Fibroblast of skin of scalp (primary cell): ENCODE measurements around the gene IBA57.

ENCODE experiments used
- DNase-seq: peaks from one replicate; pipeline ENCODE4 v3.0.0-alpha.2; 2013

Gene IBA57

DNA sequence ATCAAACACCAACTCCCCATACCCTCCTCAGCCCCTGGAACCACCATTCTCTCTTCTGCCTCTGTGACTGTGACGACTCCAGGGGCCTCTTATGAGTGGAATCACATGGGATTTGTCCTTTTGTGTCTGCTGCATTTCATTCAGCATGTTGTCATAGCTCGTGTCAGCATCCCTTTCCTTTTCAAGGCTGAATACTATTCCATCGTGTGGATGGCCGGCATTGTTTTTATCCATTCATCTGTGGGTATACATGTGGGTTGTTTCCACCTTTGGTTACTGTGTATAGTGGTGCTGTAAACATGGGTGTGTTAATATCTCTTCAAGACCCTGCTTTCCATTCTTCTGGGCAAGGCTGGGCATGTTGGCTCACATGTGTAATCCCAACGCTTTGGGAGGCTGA, 25.2 kb downstream of the IBA57 start:
- no peak for DNase-seq

DNA sequence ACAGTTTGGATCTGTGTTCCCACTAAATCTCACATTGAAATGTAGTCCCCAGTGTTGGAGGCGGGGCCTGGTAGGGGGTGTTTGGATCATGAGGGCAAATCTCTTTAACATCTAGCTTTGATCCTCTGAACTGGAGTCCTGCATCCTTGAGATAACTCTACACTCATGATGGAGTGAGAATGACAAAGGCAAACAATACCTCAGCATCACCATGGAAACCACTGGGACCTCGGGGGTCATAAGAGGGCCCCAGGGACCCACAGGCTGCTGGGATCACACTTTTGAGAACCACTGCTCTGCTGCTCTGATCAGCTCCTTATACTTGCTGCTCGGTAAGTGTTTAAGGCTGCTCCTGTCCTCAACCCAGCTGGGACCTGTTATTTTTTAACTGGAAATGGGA, 28.8 kb downstream of the IBA57 start:
- no peak for DNase-seq

DNA sequence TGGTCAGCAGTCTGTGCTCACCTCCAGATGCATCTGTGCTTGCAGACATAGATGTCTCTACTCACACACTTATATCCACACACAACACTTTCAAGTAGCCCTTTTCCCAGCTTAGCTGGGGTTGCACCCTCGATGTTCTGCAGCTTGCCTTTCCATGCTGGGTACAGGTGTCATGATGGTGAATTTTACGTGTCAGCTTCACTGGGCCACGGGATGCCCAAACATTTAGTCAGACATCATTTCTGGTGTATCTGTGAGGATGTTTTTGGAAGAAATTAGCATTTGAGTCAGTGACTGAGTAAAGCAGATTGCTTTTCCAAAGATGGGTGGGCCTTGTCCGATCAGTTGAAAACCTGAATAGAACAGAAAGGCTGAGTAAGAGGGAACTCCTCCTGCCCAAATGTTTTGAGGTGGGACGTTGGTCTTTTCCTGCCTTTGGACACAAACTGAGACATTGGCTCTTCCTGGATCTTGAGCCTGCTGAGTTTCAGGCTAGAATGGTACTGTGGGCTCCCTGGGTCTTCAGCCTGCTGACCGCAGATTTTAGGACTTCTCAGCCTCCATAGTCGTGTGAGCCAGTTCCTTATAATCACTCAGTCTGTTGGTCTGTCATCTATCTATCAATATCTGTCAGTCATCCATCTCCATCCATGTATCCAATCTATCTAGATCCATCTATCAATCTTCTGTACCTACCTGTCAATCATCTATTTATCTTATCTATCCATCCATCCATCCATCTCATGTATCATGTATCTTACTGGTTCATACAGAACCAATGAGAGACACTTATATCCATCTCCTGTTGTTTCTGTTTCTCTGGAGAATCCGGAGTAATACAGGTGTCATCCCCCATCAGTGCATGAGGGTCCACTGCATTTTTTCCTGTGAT, 29.6 kb downstream of the IBA57 start:
- no peak for DNase-seq

DNA sequence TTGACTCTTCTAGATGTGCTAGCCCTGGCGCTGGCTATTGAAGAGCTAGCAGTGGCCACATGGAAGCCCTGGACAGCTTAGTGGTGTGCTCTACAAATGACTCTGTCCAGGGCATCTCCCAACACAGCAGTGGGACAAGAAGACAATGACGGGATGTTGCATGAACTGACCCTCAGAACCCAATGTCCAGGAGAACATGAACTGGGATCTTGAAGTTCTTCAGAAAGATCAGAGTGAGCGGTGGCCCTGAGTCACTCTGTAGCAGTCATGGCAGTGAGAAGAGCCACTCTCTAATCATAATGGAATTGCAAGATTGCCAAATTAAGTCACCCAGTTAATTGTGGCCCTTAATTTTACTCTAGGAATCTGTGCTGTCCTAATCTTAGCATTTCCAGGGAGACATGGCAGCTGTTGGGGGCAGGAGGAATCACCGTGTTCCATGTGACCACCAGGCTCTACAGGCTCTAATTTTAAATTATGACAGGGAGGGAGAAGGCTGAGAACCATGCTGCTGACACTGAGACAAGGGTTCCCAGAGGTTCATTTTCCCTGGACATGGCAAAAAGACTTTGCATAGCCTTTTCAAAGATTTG, 32.0 kb downstream of the IBA57 start:
- no peak for DNase-seq

DNA sequence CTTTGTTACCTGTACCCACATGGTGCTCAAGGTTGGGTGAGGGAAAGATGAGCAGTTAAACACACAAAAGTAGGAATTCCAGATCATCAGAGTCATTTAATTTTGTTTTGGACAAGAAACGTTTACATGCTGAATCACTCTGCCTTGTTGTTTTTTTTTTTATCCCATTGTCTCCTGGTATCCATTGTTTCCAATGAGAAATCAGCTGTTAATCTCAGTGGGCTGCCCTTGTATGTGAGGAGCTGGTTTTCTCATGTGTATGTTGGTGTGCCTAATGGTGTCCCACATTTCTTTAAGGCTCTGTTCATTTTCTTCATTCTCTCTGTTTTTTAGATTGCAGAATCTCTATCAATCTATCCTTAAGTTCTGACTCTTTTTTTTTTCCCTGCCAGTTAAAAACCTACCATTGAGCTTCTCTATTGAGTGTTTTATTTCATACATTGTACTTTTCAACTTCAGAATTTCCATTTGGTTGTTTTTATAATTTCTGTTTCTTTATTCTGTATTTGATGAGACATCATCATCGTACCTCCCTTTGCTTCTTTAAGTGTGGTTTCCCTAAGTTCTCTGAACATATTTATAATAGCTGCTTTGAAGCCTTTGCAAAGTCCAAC, 33.5 kb downstream of the IBA57 start:
- no peak for DNase-seq

DNA sequence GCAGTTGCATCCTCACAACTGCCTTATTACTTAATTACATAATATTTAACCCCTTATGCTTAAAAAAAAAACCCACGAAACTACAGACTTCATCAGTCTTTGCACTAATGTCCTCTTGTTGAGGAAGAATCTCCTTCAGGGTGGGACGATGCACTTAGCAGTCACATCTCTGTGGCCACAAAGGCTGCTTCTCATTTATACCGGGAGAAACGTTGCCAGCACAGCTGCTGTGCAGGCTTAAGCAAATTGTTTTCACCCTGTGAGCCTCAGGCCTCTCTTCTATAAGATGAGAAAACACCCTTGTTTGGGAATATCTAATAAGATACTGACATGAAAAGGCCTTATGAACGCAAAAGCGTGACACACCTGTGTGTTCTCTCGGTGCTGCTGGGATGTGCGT, 39.4 kb downstream of the IBA57 start:
- DNase-seq, result no peak

DNA sequence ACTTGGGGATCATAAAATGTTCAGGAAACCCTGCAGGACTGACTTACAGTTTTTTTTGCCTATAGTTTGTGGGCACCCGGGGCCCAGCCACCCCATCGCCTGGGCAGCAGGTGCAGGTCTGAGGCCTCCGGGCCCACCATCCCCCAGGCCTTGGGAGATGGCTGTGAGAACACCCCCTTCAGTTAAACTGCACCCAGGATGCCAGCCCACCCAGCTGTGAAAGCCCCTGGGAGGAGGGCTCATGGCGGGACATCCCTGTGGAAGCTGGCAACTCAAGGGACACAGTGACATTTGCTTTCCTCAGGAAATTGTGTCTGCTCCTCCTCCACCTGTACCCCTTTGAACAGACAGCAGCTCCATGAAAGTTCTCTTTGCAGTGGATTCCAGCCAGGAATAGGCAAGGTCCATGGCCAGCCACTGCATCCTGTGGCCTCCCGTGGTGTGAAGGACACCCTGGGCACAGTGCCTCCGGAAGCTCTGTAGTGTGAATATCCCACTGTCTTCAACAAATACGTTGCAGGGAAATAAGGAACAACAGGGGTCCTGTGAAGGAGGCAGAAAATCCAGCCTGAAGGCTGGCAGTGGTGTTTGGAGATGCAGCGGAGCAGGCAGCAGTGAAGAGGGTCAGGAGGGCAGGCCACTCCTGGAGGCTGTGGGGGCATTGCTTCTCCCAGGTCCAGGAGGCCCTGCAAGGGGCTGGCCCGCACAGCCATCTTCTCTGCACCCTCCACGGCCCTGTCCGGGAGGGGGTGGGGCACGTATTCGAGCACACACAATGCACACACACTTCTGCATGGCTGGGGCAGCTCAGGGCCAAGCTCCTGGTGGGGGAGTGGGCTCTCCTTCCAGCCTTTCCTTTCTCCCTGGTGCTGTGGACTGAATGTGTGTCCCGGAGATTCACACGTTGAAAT, 40.2 kb downstream of the IBA57 start:
- DNase-seq, result no peak

DNA sequence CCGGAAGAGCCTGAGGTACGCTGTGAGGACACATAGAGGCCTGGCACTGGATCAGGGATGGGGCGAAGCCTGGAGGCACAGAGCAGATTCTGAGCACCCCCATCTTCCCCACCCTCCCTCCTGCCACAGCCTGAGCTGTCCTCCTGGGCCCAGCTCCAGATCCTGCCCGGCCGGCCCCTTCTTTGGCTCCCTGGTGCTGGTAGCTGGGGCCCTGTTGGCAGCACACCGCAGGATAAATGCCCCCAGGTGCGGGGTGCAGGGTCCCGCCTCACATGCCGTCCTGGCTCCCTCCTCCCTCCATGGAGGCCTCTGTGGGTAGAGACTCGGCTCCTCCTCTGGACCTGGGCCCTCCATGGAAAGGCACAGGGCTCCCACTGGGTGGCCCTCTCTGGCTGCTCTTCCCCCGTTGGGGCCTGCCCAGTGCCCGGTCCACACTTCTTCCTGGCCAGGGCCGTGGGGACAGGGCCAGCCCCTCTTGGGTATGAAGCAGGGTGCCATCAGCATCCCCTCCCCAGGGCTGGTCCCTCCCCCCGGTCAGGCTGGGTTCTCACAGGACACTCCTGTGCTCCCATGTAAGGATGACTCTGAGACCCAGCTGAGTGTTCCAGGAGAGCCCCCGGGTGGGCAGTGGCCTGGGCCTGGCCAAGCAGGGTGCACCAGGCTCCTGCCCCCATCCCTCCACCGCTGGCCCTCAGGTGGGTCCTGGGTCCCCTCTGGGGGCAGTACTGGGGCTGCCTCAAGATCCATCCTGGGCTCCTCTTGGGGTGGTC, 41.2 kb downstream of the IBA57 start:
- DNase-seq, result no peak

DNA sequence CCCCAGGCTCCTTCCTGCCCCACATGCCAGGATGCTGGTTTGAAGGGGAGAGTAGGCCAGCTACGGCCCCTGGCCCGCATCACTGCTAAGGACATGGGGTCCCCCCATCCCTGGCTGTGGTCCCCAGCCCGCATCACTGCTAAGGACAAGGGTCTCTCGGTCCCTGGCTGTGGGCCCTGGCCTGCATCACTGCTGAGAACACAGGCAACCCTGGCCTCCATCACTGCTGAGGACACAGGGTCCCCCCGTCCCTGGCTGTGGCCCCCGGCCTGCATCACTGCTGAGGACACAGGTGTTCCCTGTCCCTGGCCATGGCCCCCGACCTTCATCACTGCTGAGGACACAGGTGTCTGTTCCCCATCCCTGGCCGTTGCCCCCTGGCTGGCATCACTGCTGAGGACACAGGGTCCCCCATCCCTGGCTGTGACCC, 41.8 kb downstream of the IBA57 start:
- no peak for DNase-seq

DNA sequence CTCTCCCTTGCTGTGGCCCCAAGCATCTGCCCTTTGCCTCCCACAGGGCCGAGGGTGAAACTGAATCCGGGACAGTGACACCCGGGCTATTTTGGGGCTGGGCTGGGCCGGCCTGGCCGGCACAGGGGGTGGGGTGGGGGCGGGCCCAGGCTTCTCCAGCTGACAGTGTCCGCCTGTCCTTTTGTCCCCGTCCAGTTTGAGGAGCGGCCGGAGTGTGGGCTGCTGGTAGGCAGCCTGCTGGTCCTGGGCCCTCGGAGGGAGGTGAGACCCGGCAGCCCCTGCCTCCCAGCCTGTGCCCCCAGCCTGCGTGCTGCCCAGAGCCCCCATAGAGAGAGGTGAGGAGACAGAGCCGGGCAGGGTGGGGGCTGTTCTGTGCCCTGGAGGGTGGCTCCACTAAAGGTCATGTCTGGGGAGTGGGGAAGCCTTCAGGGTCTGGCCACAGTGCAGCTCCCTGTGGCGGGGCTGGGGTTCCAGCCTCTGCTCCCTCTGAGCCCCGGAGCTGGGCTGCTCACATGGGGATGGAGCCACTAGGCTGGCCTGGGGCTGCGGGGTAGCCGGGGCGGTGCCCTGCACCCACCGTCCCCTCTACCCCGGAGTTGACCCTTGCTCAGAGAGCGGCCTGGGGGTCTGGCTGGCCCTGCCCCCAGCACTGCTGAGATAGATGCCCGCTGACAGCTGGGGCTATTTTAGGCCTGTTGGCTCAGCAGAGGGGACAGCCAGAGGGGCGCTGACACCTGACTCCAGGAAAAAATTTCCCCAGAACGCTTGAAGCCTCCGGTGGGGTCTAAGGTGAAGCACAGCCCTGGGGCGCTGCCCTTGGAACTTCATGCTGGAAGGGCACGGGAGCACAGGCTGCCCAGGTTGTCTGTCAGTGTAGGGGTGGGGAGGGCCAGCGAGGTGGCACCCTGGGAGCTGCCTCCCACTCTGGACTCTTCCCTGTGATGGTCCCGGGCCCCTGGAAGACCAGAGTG, 42.5 kb downstream of the IBA57 start, which contains the start of gene OBSCN:
Gene OBSCN, plus strand, starts transcription at position 194 of the 971 bp plus-strand sequence. CDS start 3,740 bp downstream, outside the sequence.
- no peak for DNase-seq

DNA sequence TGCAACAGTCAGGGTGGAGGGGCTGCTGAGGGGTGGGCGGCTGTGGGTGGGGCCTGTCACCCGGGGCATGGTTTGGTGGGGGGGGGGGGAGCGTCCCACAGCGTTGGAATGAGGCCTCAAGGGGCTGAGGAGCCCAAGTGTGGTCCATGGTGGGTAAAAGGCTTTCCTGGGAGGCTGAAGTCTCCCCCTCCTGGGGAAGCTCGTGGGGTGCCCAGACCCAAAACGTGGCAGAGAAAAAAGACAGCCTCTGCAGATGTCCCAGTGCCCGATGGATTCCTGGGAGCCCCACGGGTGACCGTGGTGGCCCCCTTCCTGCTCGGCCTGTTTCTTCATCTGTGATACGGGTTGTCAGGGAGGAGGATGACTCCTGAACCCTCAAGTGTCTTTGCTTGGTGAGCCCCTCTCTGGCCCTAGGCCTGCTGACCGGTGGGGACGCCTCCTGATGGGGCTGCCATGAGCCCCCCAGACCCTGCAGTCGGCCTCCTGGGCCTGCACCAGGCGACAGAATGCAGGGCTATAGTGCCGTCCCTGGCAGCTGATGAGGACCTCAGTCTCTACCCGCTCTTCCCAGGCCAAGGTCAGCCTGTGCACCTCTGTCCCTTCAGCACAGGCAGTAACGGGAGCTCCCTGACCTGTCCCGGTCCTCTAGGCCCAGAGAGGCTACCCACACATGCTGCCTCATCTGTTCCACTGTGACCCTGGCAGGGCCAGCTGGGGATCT, 43.4 kb downstream of the IBA57 start:
- DNase-seq, result no peak

DNA sequence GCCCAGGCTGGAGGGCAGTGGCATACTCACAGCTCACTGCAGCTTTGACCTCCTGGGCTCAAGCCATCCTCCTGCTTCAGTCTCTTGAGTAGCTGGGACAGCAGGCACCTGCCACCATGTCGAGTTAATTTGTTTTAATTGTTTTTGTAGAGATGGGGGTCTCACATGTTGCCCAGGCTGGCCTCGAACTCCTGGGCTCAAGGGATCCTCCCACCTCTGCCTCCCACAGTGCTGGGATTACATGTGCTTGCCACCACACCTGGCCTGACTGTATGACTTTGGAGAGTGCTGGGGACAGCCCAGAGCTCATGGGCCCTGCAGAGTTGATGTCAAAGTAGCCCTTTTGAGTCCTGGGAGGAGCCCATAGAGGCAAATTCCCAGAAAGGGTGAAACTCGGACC, 44.1 kb downstream of the IBA57 start:
- DNase-seq, result no peak

DNA sequence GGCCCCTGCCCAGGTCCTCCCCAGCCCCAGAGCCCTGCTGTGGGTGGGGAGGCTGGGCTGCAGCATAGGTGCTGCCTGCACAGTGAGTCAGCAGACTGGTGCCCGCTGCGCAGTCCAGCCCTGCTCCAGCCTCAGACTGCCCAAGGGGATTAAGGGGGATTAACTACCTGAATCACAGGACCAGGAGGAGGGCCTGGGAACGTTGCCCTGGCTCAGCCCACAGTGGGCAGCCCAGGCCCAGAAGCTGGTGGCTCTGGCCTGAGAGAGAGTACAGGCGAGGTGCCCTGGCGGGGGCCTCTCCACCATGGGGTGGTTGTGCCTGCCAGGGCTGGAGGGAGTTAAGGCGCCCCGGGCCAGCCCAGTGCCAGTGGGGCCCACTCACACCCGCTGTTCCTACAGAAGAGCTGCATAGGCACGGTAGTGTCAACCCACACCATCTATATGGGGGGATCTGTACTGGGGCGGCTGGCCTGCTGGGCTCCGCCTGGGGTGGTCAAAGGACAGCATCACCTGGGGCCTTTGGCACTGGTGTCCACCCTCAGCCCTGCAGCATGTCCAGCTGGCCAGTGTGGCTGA, 44.6 kb downstream of the IBA57 start:
- DNase-seq, result no peak

DNA sequence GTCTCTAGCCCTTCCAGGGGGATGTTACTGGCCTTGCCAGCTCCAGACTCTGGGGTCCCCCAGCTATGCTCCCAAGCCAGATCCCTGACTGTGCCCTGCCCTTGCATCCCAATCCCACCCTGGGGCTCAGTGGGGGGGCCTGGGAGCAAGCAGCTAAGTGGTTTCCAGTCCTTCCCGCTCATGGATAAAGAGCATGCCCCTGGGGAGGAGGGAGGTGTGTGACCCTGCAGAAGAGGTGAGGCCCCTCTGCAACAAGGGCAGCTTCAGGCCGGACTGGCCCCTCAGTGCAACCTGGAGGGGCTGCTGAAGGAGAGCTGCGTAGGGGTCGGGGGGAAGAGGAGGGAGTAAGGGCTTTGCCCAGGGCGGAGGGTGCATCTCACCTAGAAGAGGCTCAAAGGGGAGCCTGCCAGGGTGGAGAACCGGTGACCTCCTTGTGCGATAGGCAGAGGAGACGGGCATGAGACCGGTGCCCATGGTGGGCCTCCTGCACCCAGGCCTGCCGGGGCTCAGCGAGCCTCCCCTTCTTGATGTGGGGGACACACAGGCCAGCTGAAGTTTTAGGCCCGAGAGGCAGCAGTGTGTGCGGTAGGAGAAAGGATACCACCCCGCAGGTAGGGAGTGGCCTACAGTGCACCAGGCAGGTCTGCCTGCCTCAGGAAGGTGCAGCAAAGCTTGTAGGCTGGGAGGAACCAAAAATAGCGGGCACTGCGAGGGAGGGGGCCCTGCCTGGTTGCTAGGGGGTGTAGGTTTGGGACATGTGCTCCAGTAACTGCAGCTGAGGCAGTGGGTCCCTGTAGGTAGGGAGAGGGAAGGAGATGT, 45.3 kb downstream of the IBA57 start:
- DNase-seq, result no peak

DNA sequence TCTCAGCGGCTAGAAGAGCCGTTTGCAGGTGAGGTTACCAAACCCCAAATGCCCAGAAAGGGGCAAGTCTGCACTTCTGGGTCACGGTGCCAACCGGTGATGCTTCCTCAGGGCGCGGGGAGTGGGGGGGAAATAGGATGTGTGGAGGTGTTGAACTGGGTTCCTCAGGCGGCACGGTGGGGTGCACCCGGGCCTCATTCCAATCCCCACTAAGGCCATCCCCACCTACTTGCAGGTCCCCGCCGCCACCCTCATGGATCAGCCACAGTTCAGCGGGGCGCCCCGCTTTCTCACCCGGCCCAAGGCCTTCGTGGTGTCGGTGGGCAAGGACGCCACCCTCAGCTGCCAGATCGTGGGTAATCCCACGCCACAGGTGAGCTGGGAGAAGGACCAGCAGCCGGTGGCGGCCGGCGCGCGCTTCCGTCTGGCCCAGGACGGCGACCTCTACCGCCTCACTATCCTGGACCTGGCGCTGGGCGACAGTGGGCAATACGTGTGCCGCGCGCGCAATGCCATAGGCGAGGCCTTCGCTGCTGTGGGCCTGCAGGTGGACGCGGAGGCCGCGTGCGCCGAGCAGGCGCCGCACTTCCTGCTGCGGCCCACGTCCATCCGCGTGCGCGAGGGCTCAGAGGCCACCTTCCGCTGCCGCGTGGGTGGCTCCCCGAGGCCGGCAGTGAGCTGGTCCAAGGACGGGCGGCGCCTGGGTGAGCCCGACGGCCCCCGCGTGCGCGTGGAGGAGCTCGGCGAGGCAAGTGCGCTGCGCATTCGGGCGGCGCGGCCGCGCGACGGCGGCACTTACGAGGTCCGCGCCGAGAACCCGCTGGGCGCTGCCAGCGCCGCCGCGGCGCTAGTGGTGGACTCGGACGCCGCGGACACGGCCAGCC, 46.2 kb downstream of the IBA57 start:
- DNase-seq, result no peak

DNA sequence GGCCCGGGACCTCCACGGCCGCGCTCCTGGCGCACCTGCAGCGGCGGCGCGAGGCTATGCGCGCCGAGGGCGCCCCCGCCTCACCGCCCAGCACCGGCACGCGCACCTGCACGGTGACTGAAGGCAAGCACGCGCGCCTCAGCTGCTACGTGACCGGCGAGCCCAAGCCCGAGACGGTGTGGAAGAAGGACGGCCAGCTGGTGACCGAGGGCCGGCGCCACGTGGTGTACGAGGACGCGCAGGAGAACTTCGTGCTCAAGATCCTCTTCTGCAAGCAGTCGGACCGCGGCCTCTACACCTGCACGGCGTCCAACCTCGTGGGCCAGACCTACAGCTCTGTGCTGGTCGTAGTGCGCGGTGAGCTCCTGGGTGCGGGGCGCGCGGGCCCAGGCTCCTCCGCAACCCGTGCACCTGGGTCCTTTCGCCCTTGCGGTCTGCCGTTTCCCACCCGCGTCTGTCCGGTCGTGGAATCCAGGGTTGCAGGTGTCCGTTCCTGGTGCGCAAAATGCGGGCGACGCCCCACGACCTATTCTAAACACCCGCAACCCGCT, 46.9 kb downstream of the IBA57 start:
- no peak for DNase-seq
